ENCODE data around the gene SBK2. TPM values are rescaled to one million over a fixed set of nuclear protein-coding genes. Genes with fewer than 3 reads are reported as not detected.

The SBK2 gene, protein sequence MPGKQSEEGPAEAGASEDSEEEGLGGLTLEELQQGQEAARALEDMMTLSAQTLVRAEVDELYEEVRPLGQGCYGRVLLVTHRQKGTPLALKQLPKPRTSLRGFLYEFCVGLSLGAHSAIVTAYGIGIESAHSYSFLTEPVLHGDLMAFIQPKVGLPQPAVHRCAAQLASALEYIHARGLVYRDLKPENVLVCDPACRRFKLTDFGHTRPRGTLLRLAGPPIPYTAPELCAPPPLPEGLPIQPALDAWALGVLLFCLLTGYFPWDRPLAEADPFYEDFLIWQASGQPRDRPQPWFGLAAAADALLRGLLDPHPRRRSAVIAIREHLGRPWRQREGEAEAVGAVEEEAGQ
- total RNA-seq, result not detected in 2 replicates

GRCh38 chr19:55536951-55537740, at the start of gene SBK2:
Gene SBK2, minus strand, starts transcription at chr19:55537133. Its CDS starts 839 bp downstream, at chr19:55536294.

DNA sequence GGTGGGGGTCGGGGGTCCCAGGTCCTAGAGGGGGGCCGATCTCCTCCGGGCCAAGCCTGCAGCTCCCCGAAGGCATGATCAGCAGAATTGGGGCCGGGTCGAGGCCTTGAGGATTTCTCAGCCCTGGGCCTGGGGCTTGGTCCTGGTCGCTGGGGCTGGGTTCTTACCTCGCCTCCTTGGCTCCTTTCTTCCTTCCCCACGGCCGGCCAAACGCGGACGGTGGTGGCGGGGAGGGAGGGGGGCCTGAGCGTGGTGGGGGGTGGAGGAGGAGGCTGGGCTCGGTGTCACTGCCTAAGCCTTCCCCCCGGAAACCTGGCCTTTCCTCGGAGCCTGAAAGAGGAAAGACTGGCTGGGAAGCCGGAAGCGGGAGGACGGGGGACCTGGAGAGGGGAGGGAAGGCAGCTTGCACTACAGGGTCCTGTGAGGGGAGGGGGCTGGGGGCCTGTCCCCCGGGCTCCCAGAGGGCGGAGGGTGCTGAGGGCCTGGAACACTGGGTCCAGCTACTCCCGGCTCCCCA, 43.8 kb upstream of the SBK2 start, which contains the start of gene ZNF579:
ZNF579 (minus strand) TSS at position 221 of the 517 bp plus-strand sequence. CDS start 1,209 bp downstream, outside the sequence.

DNA sequence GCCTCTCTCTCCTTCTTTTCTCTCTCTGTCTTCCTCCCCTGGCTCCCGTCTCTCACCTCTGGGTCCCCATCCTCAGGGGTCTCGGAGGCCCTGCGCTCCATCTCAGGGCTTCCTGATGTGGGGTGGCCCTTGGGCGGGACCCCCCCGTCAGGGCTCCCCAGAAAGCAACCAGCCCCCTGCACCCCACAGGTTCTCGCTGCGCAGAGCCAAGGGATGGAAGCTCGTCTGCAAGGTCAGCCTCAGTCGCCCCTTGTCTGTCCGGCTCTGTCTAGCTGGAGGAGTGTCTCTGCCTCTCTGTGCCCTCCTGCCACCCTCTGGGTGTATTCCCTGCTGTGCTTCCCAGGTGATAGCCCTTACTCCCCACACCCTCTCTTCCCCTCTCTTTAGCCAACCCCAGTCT, 8.5 kb upstream of the SBK2 start, which contains the start of gene SBK3:
SBK3 (minus strand) TSS at position 101 of the 400 bp plus-strand sequence; CDS start at position 101, 0 bp downstream.

DNA sequence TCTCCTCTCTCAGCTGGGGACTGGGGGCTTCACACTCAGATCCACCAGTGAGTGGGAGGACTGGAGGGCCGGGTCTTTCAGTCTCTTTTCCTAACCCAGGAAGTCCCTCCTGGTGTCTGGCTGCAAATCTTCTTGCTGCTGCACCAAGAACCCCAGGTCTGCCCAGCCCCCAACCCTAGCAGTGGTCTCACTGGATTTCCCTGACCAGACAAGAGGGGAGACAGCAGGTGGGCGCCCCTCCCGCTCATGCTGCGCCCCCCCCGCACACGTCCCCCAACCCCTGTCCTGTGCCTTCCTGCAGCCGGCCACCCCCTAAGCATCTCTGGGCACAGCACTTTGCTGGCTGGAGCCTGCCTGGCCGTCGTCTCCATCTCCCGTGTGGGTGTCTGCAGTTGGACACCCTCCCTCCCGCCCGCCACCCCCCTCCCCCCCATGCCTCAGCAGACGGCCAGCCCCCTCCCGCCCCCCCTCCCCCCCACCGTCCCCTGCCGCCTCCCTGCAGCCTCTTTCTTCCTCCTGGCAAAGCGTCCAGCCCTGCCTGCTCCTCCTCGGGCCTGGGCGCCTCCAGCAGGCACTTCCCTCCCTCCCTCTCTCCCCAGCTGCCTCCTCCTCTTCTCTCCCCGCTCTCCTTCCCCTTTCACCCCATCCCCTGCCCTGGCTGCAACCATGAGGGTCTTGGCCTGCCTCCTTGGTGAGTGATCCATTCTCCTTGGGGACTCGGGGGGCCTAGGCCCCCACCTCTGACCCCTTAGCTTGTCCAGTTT, 48.8 kb downstream of the SBK2 start, which contains the start of gene SSC5D:
SSC5D (plus strand) TSS at position 513 of the 764 bp plus-strand sequence; CDS start at position 667, 154 bp downstream.

GRCh38 chr19:55484593-55485438, 52.1 kb downstream of the SBK2 start, which contains the start of gene NAT14:
Gene NAT14, plus strand, starts transcription at chr19:55485188. Its CDS starts 521 bp downstream, at chr19:55485709.

Other genes with a start within 250 kb of the SBK2 start
- gene TMEM150B, start 211.8 kb downstream of the SBK2 start, total RNA-seq, result not detected in 2 replicates
- gene KMT5C, start 197.3 kb downstream of the SBK2 start, total RNA-seq, result 7.9 and 9.6 TPM in 2 replicates
- gene COX6B2, start 182.4 kb downstream of the SBK2 start, total RNA-seq, result 0.14 and 0.22 TPM in 2 replicates
- gene GARIN5B, start 173.9 kb downstream of the SBK2 start, total RNA-seq, result not detected in 2 replicates
- 15.1 and 82.0 TPM in 2 replicates for gene IL11, start 166.7 kb downstream of the SBK2 start, total RNA-seq
- not detected in 2 replicates for gene TMEM190, start 160.3 kb downstream of the SBK2 start, total RNA-seq
- 1.4 TPM in 1 of 2 replicates, not detected in the other for gene TMEM238, start 152.8 kb downstream of the SBK2 start, total RNA-seq
- 301 and 1,049 TPM in 2 replicates for gene RPL28, start 151.2 kb downstream of the SBK2 start, total RNA-seq
- 40.5 and 198 TPM in 2 replicates for gene UBE2S, start 129.3 kb downstream of the SBK2 start, total RNA-seq
- gene SHISA7, start 93.8 kb downstream of the SBK2 start, total RNA-seq, result not detected in 2 replicates
- 50.8 and 116 TPM in 2 replicates for gene ISOC2, start 75.5 kb downstream of the SBK2 start, total RNA-seq
- gene C19orf85, start 72.4 kb downstream of the SBK2 start, total RNA-seq, result not detected in 2 replicates
- gene ZNF628, start 60.5 kb downstream of the SBK2 start, total RNA-seq, result 3.3 and 3.9 TPM in 2 replicates
- gene NAT14, start 51.9 kb downstream of the SBK2 start, total RNA-seq, result 17.5 and 19.3 TPM in 2 replicates
- gene SSC5D, start 48.7 kb downstream of the SBK2 start, total RNA-seq, result 3.1 and 24.2 TPM in 2 replicates
- not detected in 2 replicates for gene SBK3, start 8.4 kb upstream of the SBK2 start, total RNA-seq
- gene ZNF579, start 43.7 kb upstream of the SBK2 start, total RNA-seq, result 6.7 and 9.0 TPM in 2 replicates
- gene FIZ1, start 62.4 kb upstream of the SBK2 start, total RNA-seq, result 4.2 and 5.6 TPM in 2 replicates
- gene ZNF524, start 63.2 kb upstream of the SBK2 start, total RNA-seq, result 9.6 and 13.3 TPM in 2 replicates
- gene ZNF865, start 68.5 kb upstream of the SBK2 start, total RNA-seq, result 2.4 and 2.6 TPM in 2 replicates
- gene ZNF784, start 87.4 kb upstream of the SBK2 start, total RNA-seq, result 4.9 and 7.0 TPM in 2 replicates
- gene ZNF580, start 103.9 kb upstream of the SBK2 start, total RNA-seq, result 8.2 and 9.0 TPM in 2 replicates
- gene ZNF581, start 106.5 kb upstream of the SBK2 start, total RNA-seq, result 13.5 and 22.1 TPM in 2 replicates
- 7.7 and 16.6 TPM in 2 replicates for gene CCDC106, start 111.1 kb upstream of the SBK2 start, total RNA-seq
- gene U2AF2, start 117.9 kb upstream of the SBK2 start, total RNA-seq, result 146 and 147 TPM in 2 replicates
- 87.8 and 104 TPM in 2 replicates for gene EPN1, start 138.1 kb upstream of the SBK2 start, total RNA-seq
- not detected in 2 replicates for gene NLRP9, start 201.3 kb upstream of the SBK2 start, total RNA-seq
- not detected in 2 replicates for gene RFPL4A, start 222.0 kb upstream of the SBK2 start, total RNA-seq
- gene RFPL4AL1, start 232.0 kb upstream of the SBK2 start, total RNA-seq, result not detected in 2 replicates